Measurements from ENCODE around the gene PPM1G. TPM values are rescaled to one million over a fixed set of nuclear protein-coding genes. Genes with fewer than 3 reads are reported as not detected.

The PPM1G gene
- polyA plus RNA-seq, 1 of the 3 experiments (the other 2 are of a cell fraction) = 113 TPM

DNA sequence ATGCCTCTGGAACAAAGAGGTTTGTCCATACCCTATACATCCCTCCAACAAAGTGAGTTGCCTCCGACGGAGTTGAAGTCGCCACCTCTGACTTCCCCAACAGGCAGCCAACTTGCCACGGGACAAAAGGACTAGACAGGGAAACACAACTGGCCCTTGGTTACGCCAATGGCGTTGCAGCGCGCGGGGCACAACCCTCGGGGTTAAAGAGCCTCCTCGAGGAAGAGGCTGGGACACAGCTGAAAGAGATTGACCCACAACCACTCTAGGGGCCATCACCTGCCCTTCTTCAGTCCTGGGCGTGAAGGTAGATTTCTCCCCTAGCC lies 53.4 kb downstream of the PPM1G start:
- ChIA-PET POLR2A (interaction anchor here (0.5 to 2.8 kb wide), 14 partner anchors 8 to 277 kb away, joined by 3 to 24 read pairs (median 7); partner anchors contain the start of genes EIF2B4, MPV17, NRBP1 and PPM1G), CTCF (interaction anchor here (1.1 to 2.5 kb wide), 4 partner anchors 13 to 91 kb away, joined by 3 to 16 read pairs (median 3); partner anchors contain the start of genes EIF2B4, SNX17 and ZNF513)
- Histone ChIP-seq H3K4me1 (ENCODE audit: control insufficient read depth in 1 of 2, insufficient read depth in 2 of 2, low read depth in 1 of 2, low read length in 1 of 2) (peaks cover 7 to 19% of the 10 kb centered on the region in 2 experiments; a peak in 3 of 4 replicates), H3K36me3 (replicated peaks in 1 of 2; ENCODE audit: control insufficient read depth in 1 of 2, insufficient read depth in 2 of 2, low read length in 1 of 2) (peaks cover 0 to 7% of the 10 kb centered on the region in 2 experiments), H3F3A (replicated peaks; ENCODE audit: insufficient read depth) (peaks cover 21% of the 10 kb centered on the region), H3K27ac (ENCODE audit: low read depth in 2 of 2, low read length in 1 of 2) (peak overlapping the region; percentile 90 to 93), H2AFZ (ENCODE audit: low read depth) (peak overlapping the region; percentile 66; the same call in 1 of the 2 replicates), H3K9ac (peak overlapping the region; percentile 87), H3K9me2 (no peaks in the 10 kb centered on the region), H3K4me3 (ENCODE audit: low read depth in 2 of 2, low read length in 1 of 2) (peak overlapping the region; percentile 87 to 93), H4K20me1 (ENCODE audit: insufficient read depth) (peaks cover 4% of the 10 kb centered on the region; the same call in 1 of the 2 replicates), H3K9me3 (no peaks in the 10 kb centered on the region), H3K4me2 (peak overlapping the region; percentile 91), H3K79me2 (ENCODE audit: insufficient read depth) (peaks cover 78% of the 10 kb centered on the region), H3K27me3 (ENCODE audit: insufficient read depth) (no peaks in the 10 kb centered on the region)
- TF ChIP-seq RAD21 (IDR thresholded peaks at IDR 0.05; ENCODE audit: low read length) (no peak), YY1 (IDR thresholded peaks at IDR 0.05; ENCODE audit: low read depth) (no peak), SIN3A (IDR thresholded peaks at IDR 0.05; ENCODE audit: borderline replicate concordance, low read depth, low read length) (peak; percentile 81; the same call in 1 of the 2 replicates), NFIC (IDR thresholded peaks at IDR 0.05; ENCODE audit: borderline replicate concordance) (no peak), TAF1 (IDR thresholded peaks at IDR 0.05; ENCODE audit: borderline replicate concordance, low read depth, low read length) (0 out of 2 replicates have a peak, but pooled peaks have one; percentile 28)
- TF ChIP-seq, protein P1, sequence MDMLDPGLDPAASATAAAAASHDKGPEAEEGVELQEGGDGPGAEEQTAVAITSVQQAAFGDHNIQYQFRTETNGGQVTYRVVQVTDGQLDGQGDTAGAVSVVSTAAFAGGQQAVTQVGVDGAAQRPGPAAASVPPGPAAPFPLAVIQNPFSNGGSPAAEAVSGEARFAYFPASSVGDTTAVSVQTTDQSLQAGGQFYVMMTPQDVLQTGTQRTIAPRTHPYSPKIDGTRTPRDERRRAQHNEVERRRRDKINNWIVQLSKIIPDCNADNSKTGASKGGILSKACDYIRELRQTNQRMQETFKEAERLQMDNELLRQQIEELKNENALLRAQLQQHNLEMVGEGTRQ (IDR thresholded peaks at IDR 0.05; ENCODE audit: borderline replicate concordance, low read depth, low read length) = no peak
- TF ChIP-seq, protein P2, sequence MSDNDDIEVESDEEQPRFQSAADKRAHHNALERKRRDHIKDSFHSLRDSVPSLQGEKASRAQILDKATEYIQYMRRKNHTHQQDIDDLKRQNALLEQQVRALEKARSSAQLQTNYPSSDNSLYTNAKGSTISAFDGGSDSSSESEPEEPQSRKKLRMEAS (IDR thresholded peaks at IDR 0.05; ENCODE audit: low read depth) = peak; percentile 35; the same call in 1 of the 2 replicates
- peak; percentile 70 for DNase-seq
- under 1% methylated on average over 12 of the region's 12 CpGs for WGBS (ENCODE audit: low lambda C conversion rate)

DNA sequence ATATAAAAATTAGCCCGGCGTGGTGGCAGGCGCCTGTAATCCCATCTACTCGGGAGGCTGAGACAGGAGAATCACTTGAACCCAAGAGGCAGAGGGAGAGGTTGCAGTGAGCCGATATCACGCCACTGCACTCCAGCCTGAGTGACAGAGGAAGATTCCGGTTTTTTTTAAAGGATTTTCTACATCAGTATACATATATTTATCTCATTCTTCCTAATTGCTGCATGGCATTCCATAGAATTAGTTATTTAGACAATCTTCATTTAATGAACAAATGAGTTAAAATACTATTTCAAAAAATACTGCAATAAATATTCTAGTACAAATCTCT lies 54.8 kb downstream of the PPM1G start:
- ChIA-PET POLR2A (no interaction called here), CTCF (interaction anchor here (1.0 to 1.1 kb wide), 2 partner anchors 11 to 15 kb away, joined by 4 read pairs; partner anchors contain the start of genes EIF2B4 and SNX17)
- Histone ChIP-seq H3K27me3 (ENCODE audit: insufficient read depth) (no peaks in the 10 kb centered on the region), H3K4me2 (peak overlapping the region; percentile 91), H3K36me3 (replicated peaks in 1 of 2; ENCODE audit: control insufficient read depth in 1 of 2, insufficient read depth in 2 of 2, low read length in 1 of 2) (peaks cover 0 to 2% of the 10 kb centered on the region in 2 experiments), H3F3A (replicated peaks; ENCODE audit: insufficient read depth) (peaks cover 19% of the 10 kb centered on the region), H3K9me2 (no peaks in the 10 kb centered on the region), H2AFZ (ENCODE audit: low read depth) (no peak overlapping the region), H3K27ac (ENCODE audit: low read depth in 2 of 2, low read length in 1 of 2) (peak overlapping the region in 1 of 2 experiments; percentile 46; a peak in 1 of 4 replicates), H4K20me1 (ENCODE audit: insufficient read depth) (peaks cover 4% of the 10 kb centered on the region; the same call in 1 of the 2 replicates), H3K9me3 (no peaks in the 10 kb centered on the region), H3K9ac (no peak overlapping the region; the same call in 1 of the 2 replicates), H3K4me1 (ENCODE audit: control insufficient read depth in 1 of 2, insufficient read depth in 2 of 2, low read depth in 1 of 2, low read length in 1 of 2) (peaks cover 7 to 19% of the 10 kb centered on the region in 2 experiments; a peak in 3 of 4 replicates), H3K79me2 (ENCODE audit: insufficient read depth) (peaks cover 85% of the 10 kb centered on the region), H3K4me3 (ENCODE audit: low read depth in 2 of 2, low read length in 1 of 2) (no peak overlapping the region; a peak in 1 of 4 replicates)
- 85% methylated on average over 7 of the region's 7 CpGs for WGBS (ENCODE audit: low lambda C conversion rate)
- no peak for TF ChIP-seq POLR2AphosphoS5 (IDR thresholded peaks at IDR 0.05; ENCODE audit: low read depth, low read length)
- no peak for TF ChIP-seq NFIC (IDR thresholded peaks at IDR 0.05; ENCODE audit: borderline replicate concordance)
- no peak for TF ChIP-seq RAD21 (IDR thresholded peaks at IDR 0.05; ENCODE audit: low read length)
- TF ChIP-seq, protein P2 (IDR thresholded peaks at IDR 0.05; ENCODE audit: low read depth) = no peak
- no peak for TF ChIP-seq CHD2 (IDR thresholded peaks at IDR 0.05; ENCODE audit: low read length, partially characterized antibody)
- no peak for TF ChIP-seq RXRA (IDR thresholded peaks at IDR 0.05; ENCODE audit: borderline replicate concordance, low read depth)
- no peak for DNase-seq
